Hepatocyte (in vitro differentiated cells): ENCODE data around the gene GPSM3. TPM values are rescaled to one million over a fixed set of nuclear protein-coding genes. Genes with fewer than 3 reads are reported as not detected.
A peak's percentile ranks its signal among the peaks of the same experiment; 100 is the strongest.
"Not testable (repeated sequence)": the region's sequence is repeated elsewhere in the genome, so short reads cannot be mapped to it uniquely, and the experiment has no call there.

Source experiments
- DNase-seq: peaks from one replicate; pipeline ENCODE4 v3.0.0-alpha.2; 2016; ENCODE audit warnings: low spot score
- H2AFZ ChIP-seq: fragments of 200-600 bp; sonication (generic); 2 replicates; pipeline ENCODE4 v1.6.0; 2016; ENCODE audit warnings: antibody characterized with exemption, mild to moderate bottlenecking
- H3K27ac ChIP-seq: fragments of 200-600 bp; sonication (generic); 2 replicates; pipeline ENCODE4 v1.5.1; 2016; ENCODE audit warnings: mild to moderate bottlenecking
- H3K27me3 ChIP-seq: fragments of 200-600 bp; sonication (generic); 2 replicates; pipeline ENCODE4 v1.6.1; 2016
- H3K36me3 ChIP-seq: fragments of 200-600 bp; sonication (generic); replicated peaks from 2 replicates; pipeline ENCODE4 v1.5.1; 2016; ENCODE audit warnings: low read depth; ENCODE audit not compliant: insufficient read depth
- H3K4me1 ChIP-seq: fragments of 200-600 bp; sonication (generic); 2 replicates; pipeline ENCODE4 v1.5.1; 2016; ENCODE audit warnings: mild to moderate bottlenecking, moderate library complexity; ENCODE audit not compliant: insufficient read depth
- H3K4me2 ChIP-seq: fragments of 200-600 bp; sonication (generic); 2 replicates; pipeline ENCODE4 v1.6.0; 2016
- H3K4me3 ChIP-seq: fragments of 200-600 bp; sonication (generic); 2 replicates; pipeline ENCODE4 v1.5.1; 2016; ENCODE audit warnings: mild to moderate bottlenecking
- H3K79me2 ChIP-seq: fragments of 200-600 bp; sonication (generic); 2 replicates; pipeline ENCODE4 v1.6.0; 2017; ENCODE audit warnings: mild to moderate bottlenecking
- H3K9me2 ChIP-seq: fragments of 200-600 bp; sonication (generic); replicated peaks from 2 replicates; pipeline ENCODE4 v1.6.0; 2017; ENCODE audit warnings: mild to moderate bottlenecking; ENCODE audit not compliant: insufficient read depth
- H3K9me3 ChIP-seq: fragments of 200-600 bp; sonication (generic); 2 replicates; pipeline ENCODE4 v1.5.1; 2016; ENCODE audit warnings: low read depth, mild to moderate bottlenecking
- H4K20me1 ChIP-seq: fragments of 200-600 bp; sonication (generic); 2 replicates; pipeline ENCODE4 v1.6.0; 2016; ENCODE audit warnings: mild to moderate bottlenecking; ENCODE audit not compliant: insufficient read depth, poor library complexity, severe bottlenecking
- CTCF ChIP-seq: fragments of 200-600 bp; sonication (generic); IDR thresholded peaks from 2 replicates; pipeline ENCODE4 v1.5.1; 2016; ENCODE audit warnings: antibody characterized with exemption, mild to moderate bottlenecking; ENCODE audit not compliant: poor library complexity
- EZH2 ChIP-seq: fragments of 200-600 bp; sonication (generic); IDR thresholded peaks from 2 replicates; pipeline ENCODE4 v1.6.1; 2016; ENCODE audit warnings: antibody characterized with exemption, mild to moderate bottlenecking, borderline replicate concordance
- EZH2phosphoT487 ChIP-seq: fragments of 200-600 bp; sonication (generic); IDR thresholded peaks from one replicate; pipeline ENCODE4 v1.6.1; 2018; ENCODE audit warnings: antibody characterized with exemption, mild to moderate bottlenecking, low read depth, moderate library complexity; ENCODE audit not compliant: unreplicated experiment, severe bottlenecking
- WGBS: methylation state at CpG from one replicate; pipeline ENCODE4 v1.1.6; 2016; ENCODE audit warnings: low lambda C conversion rate; ENCODE audit errors: missing lambda C conversion rate; 5-methylcytosine and 5-hydroxymethylcytosine counted together
- polyA plus RNA-seq: library from polyadenylated mRNA; unstranded; fragments of >200 nt; fragmentation: Nextera tagmentation; extraction: Ambion mirVana; gene quantifications from 2 replicates; pipeline ENCODE4 v1.2.1, GENCODE V29; 2016
- total RNA-seq: library from RNA; depleted of rRNA; stranded (reverse); fragments of >200 nt; gene quantifications from 2 replicates; pipeline ENCODE4 v1.2.3, GENCODE V29; 2014

The GPSM3 gene
- total and polyA plus RNA-seq, 2 experiments from 2014 or later = 3.4 to 4.3 TPM

- Histone ChIP-seq H3K27me3 (no peaks in the 10 kb centered on the region), H3K79me2 (peaks cover 33% of the 10 kb centered on the region), H3K9me3 (no peaks in the 10 kb centered on the region), H3K36me3 (no peaks in the 10 kb centered on the region), H3K27ac (peak overlapping the region; percentile 86), H4K20me1 (no peaks in the 10 kb centered on the region), H3K9me2 (no peaks in the 10 kb centered on the region), H3K4me2 (no peak overlapping the region), H3K4me3 (no peak overlapping the region), H2AFZ (no peak overlapping the region), H3K4me1 (peaks cover 28% of the 10 kb centered on the region)
- WGBS = 93% methylated on average over 12 of the region's 12 CpGs
- no peak for DNase-seq
- TF ChIP-seq CTCF (no peak), EZH2 (no peak), EZH2phosphoT487 (no peak)
Measured at GRCh38 chr6:32187009-32187709, 5.3 kb downstream of the GPSM3 start.

- H3K9me2 ChIP-seq, H3K36me3 ChIP-seq, H4K20me1 ChIP-seq, H3K4me2 ChIP-seq, DNase-seq, H3K4me3 ChIP-seq, H3K27me3 ChIP-seq, H3K9me3 ChIP-seq, H2AFZ ChIP-seq: not testable (repeated sequence)
- Histone ChIP-seq H3K4me1 (peaks cover 27% of the 10 kb centered on the region), H3K79me2 (peaks cover 33% of the 10 kb centered on the region), H3K27ac (peak overlapping the region; percentile 86)
- 85% methylated on average over 10 of the region's 10 CpGs for WGBS
Measured at GRCh38 chr6:32186151-32186840, 6.1 kb downstream of the GPSM3 start.

- 21% methylated on average over 9 of the region's 11 CpGs for WGBS
- Histone ChIP-seq H3K27ac (peak overlapping the region; percentile 86), H3K79me2 (peaks cover 31% of the 10 kb centered on the region), H3K4me2 (peak overlapping the region; percentile 55), H3K4me1 (peaks cover 21% of the 10 kb centered on the region)
- not testable (repeated sequence) for H3K9me3 ChIP-seq, H3K4me3 ChIP-seq, H3K36me3 ChIP-seq, H4K20me1 ChIP-seq, H3K27me3 ChIP-seq, H3K9me2 ChIP-seq, H2AFZ ChIP-seq
- peak; percentile 88 for DNase-seq
Measured at GRCh38 chr6:32185681-32186131, 6.7 kb downstream of the GPSM3 start.

GRCh38 chr6:32184084-32184640, 8.3 kb downstream of the GPSM3 start, which contains the start of gene AGER:
TSS of gene AGER (minus strand) at chr6:32184253. CDS start at chr6:32184222, 31 bp downstream.
- no peaks in the 10 kb centered on the region for H3K36me3 ChIP-seq

More at GRCh38 chr6:32184084-32184640, 8.3 kb downstream of the GPSM3 start, which contains the start of gene AGER:
- H3K79me2 ChIP-seq = peaks cover 33% of the 10 kb centered on the region
- no peaks in the 10 kb centered on the region for H3K27me3 ChIP-seq
- H3K9me3 ChIP-seq = no peaks in the 10 kb centered on the region
- H3K4me3 ChIP-seq = no peak within 1 kb of the TSS
- peak within 1 kb of the TSS; percentile 63 for H3K27ac ChIP-seq
- H3K9me2 ChIP-seq = no peaks in the 10 kb centered on the region
- DNase-seq = no peak
- no peak for TF ChIP-seq EZH2
- H3K4me1 ChIP-seq = peaks cover 21% of the 10 kb centered on the region
- H2AFZ ChIP-seq = no peak within 1 kb of the TSS
- H3K4me2 ChIP-seq = no peak within 1 kb of the TSS
- 80% methylated on average over 6 of the region's 6 CpGs for WGBS
- no peaks in the 10 kb centered on the region for H4K20me1 ChIP-seq
